GM10248 (cell line): ENCODE results near the gene GATAD1.
"Not testable (repeated sequence)": the region's sequence is repeated elsewhere in the genome, so short reads cannot be mapped to it uniquely, and the experiment has no call there.

Source experiments
- CTCF ChIA-PET: fragments of 300-600 bp; sonication (Branson Sonifier 250); formaldehyde crosslinking; extraction: SDS; loops from one replicate; lab custom pipeline; 2021; ENCODE audit warnings: antibody characterized with exemption; lab: Yijun Ruan, JAX
- POLR2A ChIA-PET: fragments of 350-650 bp; sonication (Branson Sonifier 250); formaldehyde crosslinking; extraction: SDS; loops from one replicate; lab custom pipeline; 2020; ENCODE audit warnings: antibody characterized with exemption; lab: Yijun Ruan, JAX
- DNase-seq: peaks from one replicate; pipeline ENCODE4 v3.0.0; 2012; ENCODE audit errors: extremely low spot score
- TF ChIP-seq, protein P1 (sequence below): IDR thresholded peaks from 2 replicates; pipeline ENCODE4 v1.5.1; 2012; ENCODE audit warnings: mild to moderate bottlenecking, low read depth; ENCODE audit errors: extremely low read depth, missing control alignments, control extremely low read depth

GATAD1 gene

DNA sequence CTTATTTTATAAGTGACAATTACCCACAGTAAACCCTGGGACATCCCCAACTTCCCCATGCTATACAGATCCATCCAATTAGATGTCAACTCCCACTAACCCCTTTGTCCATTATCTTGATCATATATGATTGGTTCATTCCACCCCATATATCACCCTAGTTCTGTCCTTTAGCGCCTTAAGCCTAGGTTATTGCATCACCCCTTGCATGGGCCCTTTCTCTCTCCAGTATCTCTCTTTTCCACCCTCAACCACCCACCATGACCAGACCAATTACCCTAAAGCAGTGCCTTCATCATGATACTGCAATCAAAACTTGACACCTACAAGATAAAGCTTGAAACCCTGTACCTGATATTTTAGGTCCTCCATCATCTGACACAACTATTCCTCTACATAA lies 37.9 kb upstream of the GATAD1 start:
- POLR2A ChIA-PET = no interaction called here
- DNase-seq = no peak
- TF ChIP-seq, protein P1, sequence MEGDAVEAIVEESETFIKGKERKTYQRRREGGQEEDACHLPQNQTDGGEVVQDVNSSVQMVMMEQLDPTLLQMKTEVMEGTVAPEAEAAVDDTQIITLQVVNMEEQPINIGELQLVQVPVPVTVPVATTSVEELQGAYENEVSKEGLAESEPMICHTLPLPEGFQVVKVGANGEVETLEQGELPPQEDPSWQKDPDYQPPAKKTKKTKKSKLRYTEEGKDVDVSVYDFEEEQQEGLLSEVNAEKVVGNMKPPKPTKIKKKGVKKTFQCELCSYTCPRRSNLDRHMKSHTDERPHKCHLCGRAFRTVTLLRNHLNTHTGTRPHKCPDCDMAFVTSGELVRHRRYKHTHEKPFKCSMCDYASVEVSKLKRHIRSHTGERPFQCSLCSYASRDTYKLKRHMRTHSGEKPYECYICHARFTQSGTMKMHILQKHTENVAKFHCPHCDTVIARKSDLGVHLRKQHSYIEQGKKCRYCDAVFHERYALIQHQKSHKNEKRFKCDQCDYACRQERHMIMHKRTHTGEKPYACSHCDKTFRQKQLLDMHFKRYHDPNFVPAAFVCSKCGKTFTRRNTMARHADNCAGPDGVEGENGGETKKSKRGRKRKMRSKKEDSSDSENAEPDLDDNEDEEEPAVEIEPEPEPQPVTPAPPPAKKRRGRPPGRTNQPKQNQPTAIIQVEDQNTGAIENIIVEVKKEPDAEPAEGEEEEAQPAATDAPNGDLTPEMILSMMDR = no peak
- CTCF ChIA-PET = interaction anchor here (1.4 kb wide), 1 partner anchor 52 kb away, joined by 4 read pairs; no protein-coding TSS in a partner anchor

DNA sequence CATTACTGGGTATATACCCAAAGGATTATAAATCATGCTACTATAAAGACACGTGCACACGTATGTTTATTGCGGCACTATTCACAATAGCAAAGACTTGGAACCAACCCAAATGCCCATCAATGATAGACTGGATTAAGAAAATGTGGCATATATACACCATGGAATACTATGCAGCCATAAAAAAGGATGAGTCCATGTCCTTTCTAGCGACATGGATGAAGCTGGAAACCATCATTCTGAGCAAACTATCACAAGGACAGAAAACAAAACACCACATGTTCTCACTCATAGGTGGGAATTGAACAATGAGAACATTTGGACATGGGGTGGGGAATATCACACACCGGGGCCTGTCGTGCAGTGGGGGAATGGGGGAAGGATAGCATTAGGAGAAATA lies 37.1 kb upstream of the GATAD1 start:
- DNase-seq, POLR2A ChIA-PET: not testable (repeated sequence)
- CTCF ChIA-PET = interaction anchor here (1.2 to 3.8 kb wide), 3 partner anchors 15 to 580 kb away, joined by 3 to 9 read pairs (median 5); partner anchors contain the start of gene GATAD1

DNA sequence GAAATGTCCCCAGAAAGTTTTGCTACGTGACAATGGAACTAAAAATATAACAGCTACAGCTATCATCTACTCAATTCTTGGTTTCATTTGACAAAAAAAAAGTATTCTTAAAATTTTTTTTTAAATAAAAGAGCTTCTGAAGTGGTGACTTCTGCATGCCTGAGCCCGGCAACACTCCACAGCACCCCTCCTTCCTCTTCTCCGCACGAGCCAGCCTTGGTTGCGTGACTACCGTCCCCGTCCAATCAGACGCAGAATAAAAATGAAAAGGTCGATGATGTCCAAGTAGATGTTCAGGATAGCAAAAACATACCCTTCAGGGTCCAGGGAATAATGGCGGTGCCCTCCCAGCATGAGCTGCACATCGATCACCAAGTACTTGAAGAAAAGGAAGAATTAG lies 34.5 kb upstream of the GATAD1 start:
- POLR2A ChIA-PET = no interaction called here
- CTCF ChIA-PET = interaction anchor here (0.7 to 5.5 kb wide), 7 partner anchors 8 to 582 kb away, joined by 3 to 41 read pairs (median 6); partner anchors contain the start of genes GATAD1 and MTERF1
- TF ChIP-seq, protein P1 = no peak
- no peak for DNase-seq

DNA sequence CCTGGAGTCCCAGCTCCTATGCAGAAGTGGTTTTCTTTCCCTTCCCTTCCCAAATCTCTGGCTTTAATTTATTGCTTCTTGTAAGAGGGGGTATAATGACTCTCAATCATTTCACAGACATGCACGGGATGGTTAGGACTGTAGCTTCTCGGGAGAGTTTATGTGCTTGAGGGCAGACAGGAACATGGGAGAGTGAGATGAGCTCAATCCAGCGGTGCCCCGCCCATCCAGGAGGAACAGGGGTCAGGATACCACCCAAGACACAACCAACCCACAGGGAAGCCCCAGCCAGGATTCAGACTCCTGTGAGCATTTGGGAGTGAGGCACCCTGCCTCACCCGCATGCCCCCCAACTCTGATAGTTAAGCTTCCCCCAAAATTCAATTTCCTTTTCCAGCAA lies 33.7 kb upstream of the GATAD1 start:
- ChIA-PET POLR2A (no interaction called here), CTCF (interaction anchor here (0.9 to 5.5 kb wide), 6 partner anchors 9 to 583 kb away, joined by 3 to 41 read pairs (median 8); partner anchors contain the start of genes GATAD1 and MTERF1)
- TF ChIP-seq, protein P1 = no peak
- no peak for DNase-seq

DNA sequence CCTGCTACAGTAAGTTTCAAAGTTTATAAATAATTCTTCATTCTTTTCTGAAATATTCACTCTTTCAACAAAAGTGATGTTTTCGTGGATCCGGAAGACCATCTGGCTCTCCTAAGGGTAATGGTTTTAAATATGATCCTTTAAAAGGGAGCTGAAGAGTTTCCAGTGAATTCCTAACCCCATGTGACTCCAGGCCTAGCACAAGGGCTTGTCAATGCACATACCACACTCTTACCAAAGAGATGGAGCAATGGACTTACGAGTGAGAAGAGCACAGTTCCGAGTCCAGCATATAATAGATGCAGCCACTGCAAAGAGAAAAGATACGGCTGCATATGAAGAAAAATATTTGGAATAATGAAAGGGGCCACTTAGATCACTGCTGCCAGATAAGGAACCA lies 32.1 kb upstream of the GATAD1 start:
- CTCF ChIA-PET = interaction anchor here (1.3 to 5.5 kb wide), 4 partner anchors 8 to 236 kb away, joined by 4 to 41 read pairs (median 25); partner anchors contain the start of genes GATAD1 and LRRD1
- POLR2A ChIA-PET = interaction anchor here (1.0 kb wide), 1 partner anchor 14 kb away, joined by 5 read pairs; no protein-coding TSS in a partner anchor
- DNase-seq = no peak
- TF ChIP-seq, protein P1 = no peak

DNA sequence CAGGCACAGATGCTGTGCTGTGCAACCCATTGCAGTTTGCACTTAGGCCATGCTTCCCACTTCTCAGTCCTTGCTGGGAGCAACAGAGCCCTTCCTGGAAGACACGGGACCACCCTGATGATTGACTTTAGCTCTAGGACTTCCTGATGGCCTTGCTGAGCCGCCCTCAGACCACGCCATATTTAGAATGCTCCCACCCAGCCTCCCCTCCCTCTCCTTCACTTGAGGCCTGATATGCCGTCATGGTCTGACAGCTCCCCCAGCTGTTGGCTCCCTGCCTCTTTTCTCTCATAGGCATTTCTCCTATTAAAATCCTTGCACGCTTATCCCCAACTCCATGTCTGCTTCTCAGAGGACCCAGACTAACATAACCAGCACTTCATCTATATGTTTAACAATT lies 29.4 kb upstream of the GATAD1 start:
- ChIA-PET CTCF (interaction anchor here (1.4 to 5.1 kb wide), 4 partner anchors 8 to 29 kb away, joined by 3 to 25 read pairs (median 14); partner anchors contain the start of gene GATAD1), POLR2A (no interaction called here)
- TF ChIP-seq, protein P1 = no peak
- DNase-seq = no peak

DNA sequence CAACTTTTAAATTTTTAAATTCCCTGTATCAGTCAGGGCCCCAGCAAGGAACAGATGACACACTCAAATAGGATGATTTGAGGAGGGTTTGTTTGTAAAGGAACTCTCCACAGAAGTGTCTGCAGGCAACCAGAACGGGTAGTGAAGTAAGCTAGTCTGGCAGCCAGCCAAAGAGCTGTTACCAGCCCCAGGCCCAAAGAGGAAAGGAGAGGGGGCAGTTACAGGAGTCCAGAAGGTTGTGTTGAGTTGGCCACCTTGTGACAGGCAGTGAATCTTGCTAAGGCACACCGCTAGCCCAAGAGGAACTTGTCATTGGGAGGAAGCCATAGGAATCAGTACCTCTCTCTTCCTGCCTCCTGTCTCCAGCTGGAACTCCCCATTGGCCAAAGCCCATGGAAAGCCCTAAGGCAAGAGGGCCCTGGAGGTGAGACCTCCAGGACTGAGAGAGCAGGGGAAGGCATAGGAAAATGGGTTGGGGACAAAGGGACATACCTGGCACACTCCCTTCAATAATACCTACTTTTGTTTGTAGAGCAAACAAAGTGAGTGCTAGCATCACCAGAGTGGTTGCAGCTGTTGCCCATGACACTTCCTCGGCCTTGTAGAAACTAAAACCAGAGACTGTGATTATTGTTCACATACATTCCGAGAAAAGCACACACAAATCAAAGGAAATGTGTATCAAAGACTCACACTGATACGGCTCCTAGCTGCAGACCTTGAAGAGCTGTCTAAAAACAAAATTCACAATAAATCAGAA lies 25.4 kb upstream of the GATAD1 start:
- TF ChIP-seq, protein P1 = no peak
- ChIA-PET POLR2A (no interaction called here), CTCF (interaction anchor here (1.8 to 10.9 kb wide), 3 partner anchors 8 to 24 kb away, joined by 4 to 126 read pairs (median 41); partner anchors contain the start of gene GATAD1)
- no peak for DNase-seq
